Stimulated activated CD8-positive, alpha-beta memory T cell treated with anti-CD3 and anti-CD28 coated beads, Interleukin-4, amount 100 ng/mL, for 4 hours (primary cell): ENCODE measurements around the gene NFATC2.

Source experiments
- DNase-seq, 2 donors: peaks; one replicate each; pipeline ENCODE4 v3.0.0-alpha.2; 2020; ENCODE audit warnings: low read depth in 2 of 2, low spot score in 1 of 2

NFATC2 gene

DNA sequence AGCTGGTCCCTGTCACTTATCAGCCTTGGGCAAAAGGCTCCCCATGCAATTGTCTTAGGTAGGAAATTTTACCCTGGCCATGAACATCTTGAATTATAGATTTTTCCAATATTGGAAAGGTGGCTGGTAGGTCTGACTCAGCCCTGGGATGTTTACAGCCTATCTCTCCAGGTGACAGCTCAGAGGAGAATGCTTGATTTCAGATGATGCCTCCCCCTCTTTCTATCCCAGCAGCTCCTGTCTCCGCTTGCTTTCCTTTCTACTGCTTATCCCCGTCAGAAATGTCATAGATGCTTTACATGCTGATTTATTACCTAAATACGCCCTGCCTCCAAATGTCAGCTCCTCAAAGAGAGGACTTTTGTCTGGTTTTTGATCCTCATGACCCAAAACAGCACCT lies 109.6 kb downstream of the NFATC2 start:
- DNase-seq, result no peak

DNA sequence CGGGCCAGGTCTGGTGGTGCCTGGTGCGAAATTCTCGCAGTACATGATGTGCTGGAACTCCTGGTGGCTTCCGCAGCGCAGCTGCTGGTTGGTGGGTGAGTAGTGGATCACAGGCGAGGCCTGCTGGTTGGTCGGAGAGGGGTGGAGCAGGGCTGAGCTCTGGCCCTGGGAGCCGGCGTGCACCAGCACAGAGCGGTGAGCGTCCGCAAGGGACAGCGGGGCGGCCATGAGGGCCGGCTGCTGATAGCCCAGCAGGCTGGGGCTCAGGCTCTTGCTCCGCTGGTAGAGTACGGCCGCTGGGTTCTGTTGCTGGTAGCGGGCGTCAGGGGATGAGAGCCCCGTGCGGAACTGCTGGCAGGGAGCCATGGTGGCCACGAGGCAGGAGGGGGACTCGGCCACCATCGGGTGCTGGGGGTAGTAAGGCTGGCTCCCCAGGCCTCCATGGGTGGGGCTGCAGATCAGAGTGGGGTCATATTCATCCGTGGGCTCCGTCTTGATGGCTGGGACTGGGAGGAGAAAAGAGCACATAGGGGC lies 110.2 kb downstream of the NFATC2 start:
- no peak for DNase-seq

DNA sequence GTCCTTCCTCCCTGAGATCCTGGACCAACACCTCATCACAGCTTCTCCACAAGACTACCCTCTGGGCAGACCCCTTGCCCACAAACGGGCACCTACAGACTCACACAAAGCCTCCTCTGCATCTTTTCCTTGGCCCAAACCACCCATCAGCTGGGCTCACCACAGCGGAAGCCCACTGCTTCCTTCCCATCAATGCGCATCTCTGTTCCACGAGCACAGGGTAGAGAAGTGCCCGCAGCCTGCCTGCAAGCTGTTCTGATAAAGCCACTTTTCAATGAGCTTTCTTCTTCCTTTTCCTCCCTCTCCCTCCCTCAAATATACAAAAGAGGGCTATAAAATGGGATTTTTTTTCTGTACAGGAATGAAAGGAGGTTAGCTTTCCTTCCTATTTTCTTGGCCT lies 111.2 kb downstream of the NFATC2 start:
- DNase-seq, result no peak

DNA sequence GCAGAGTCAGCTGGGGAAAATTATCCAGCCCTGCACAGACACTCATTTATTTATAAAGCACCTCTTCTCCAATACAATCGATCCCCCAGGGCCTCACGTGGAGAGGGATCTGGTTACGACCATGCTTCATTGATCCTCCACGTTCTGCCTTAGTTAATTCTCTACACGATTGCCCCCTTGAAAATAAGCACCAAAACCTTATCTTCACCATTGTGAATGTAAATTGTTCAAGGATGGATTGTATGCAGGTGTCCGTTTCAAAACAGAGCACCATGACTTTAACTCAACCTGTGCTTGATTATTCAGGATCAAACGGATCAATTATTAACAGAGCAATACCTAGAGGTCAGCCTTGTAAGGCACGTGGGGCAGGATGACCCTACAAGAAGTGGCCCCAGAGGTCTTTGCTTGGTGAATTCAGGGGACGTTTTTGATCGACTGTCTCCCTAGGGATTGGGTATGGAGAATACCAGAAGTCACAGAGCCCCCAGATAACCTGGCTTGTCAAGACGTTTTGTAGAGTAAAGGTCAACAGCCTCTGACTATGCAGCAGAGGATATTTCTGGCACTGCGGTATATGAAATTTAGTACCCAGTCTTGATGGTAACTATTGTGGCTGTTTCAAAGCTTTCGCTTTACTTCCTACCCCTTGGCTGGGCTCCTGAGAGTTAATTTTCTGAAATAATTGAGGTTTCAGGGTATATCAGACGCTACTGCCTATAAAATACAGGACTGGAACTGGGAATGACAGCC lies 112.1 kb downstream of the NFATC2 start:
- DNase-seq, result no peak

- no peak for DNase-seq
Observed at GRCh38 chr20:51429696-51430095, 112.8 kb downstream of the NFATC2 start.

DNA sequence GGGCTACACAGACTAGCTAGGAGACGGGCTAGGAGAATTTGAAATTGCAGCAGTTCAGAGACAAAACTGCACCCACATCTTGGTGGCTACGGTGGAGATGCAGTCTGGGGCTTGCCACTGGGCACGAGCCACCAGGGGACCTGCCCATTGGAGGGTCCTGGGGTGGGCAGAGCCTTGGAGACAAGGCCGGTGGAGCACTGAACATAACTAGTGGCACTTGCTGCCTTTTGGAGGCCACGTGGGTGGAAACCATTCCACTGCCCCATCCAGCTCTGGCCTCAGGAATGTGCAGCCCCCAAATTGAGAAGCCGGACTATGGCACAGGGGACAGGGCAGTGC lies 113.4 kb downstream of the NFATC2 start:
- DNase-seq, result no peak

- DNase-seq, result no peak
Observed at GRCh38 chr20:51428401-51429143, 113.9 kb downstream of the NFATC2 start.

- DNase-seq, result no peak
Observed at GRCh38 chr20:51427651-51428291, 114.7 kb downstream of the NFATC2 start.

GRCh38 chr20:51426718-51427650 lies 115.5 kb downstream of the NFATC2 start:
- DNase-seq, result no peak

- no peak for DNase-seq
Observed at GRCh38 chr20:51425347-51426106, 117.0 kb downstream of the NFATC2 start.

DNA sequence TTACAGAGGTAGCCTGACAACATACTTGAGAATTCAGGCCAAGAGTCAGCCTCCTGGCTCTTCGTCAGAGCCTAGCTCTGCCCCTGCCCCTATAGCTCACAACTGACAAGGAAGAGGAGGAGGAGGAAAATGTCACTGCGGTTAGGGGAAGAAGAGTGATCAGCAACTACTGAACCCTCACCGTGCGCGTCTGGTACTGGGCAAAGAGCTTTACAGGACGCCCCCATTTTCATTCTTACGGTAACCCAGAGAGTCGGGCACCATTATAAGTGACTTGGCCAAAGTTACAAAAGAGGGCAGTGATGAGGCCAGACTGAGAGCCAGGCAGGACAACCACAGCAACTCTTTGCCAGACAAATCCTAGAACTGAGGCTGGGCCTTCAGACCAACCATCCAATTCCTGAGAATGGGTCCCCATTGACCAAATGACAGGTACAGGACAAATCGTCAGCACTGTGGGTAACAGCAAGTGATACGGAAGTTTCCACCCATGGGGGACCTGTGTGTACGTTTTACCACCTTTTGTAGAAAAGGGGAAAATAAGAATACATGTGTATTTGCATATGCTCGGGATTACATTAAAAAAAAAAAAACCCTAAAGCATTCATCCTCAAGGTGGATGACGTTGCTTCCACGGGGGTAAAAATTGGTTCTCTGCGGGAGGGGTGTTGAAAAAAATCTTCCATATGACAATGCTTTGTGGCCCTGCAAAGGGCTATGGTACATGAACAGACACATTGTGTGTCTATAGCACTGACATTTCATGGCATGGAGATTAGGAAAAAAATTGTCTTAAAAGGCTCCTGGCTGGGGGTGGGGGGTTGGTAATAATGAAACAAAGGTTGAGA lies 118.0 kb downstream of the NFATC2 start:
- DNase-seq, result no peak

DNA sequence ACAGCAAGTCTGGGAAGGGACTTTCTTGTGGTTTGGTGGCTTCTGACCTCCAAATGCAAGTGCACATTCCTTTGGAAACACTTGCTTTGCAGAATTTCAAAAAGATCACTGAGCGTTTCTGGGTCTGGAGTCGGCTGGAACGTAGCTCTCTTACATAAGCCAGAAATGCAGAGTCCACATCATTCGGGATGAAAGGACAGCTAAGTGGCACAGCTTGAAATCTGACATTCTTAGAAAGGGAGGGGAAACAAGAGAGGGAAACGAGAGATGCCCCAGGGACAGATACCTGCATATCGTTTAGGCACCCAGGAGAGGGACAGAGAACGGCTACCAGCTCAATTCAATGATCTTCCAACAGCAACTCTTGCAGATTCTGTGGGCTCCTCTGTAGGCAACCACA lies 118.7 kb downstream of the NFATC2 start:
- no peak for DNase-seq

DNA sequence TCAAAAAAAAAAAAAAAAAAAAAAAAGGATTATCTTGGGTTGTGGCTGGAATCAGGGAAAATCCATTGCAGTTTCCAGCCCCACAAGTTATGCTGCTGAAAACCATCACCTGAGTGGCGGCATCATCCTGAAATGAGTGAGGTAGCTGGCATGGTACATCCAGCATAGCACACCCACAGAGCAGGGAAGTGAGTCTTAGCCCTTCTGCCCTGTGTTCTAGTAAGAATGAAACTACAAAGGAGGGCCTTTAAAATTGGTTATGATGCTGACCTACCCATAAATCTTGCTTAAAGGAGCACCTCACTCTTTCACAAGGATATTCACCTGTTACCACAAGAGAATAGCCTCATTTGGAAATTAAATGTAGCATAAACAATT lies 119.2 kb downstream of the NFATC2 start:
- no peak for DNase-seq

GRCh38 chr20:51422514-51423289 lies 119.8 kb downstream of the NFATC2 start:
- DNase-seq, result no peak

DNA sequence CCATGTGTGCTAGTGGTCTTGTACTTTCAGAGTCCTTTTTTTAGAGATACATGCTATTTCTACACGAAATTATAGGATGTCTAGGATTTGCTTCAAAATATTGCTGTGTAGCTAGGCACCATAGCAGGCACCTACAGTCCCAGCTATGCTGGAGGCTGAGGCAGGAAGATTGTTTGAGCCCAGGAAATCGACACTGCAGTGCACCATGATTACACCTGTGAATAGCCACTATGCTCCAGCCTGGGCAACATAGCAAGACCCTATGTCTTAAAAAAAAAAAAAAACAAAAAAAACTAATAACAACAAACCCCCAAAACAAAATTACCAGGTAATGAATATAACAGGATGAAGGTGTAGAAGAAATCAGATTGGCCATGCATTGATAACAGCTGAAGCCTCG lies 121.7 kb downstream of the NFATC2 start:
- no peak for DNase-seq

DNA sequence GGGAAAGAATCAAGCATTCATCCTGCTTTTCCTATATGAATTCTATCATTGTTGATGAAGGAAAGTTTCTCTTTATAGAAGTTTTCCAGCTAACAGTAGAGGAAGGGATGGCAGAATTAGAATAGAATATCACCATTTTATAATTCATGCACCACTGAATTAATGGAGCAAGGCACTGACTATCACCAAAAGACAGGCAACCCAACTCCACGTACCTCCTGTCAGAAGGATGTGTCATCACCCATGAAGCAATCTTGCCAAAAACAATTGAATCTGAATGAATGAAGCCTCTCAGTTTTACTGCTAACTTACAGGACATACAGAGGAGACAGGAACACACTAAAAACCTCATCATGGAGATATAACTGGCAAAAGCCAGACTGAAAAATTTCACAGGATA lies 122.4 kb downstream of the NFATC2 start:
- DNase-seq, result no peak

GRCh38 chr20:51419646-51420045 lies 122.9 kb downstream of the NFATC2 start:
- no peak for DNase-seq

DNA sequence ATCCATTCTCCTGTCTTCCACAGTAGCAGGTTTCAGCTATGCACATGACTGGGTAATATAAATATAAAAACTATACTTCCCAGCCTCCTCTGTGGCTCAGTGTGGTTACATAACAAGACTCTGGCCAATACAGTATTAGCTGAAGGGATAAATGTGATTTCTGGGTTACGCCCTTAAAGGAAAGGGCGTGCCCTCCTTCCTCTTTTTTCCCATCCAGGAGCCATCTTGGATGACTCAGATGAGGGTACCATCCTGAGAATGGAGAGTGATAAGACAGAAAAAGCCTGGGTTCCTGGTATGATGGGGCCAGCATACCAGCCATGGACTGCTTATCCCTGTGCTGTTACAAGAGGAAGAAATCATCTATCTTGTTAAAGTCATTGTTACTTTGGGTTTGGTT lies 123.3 kb downstream of the NFATC2 start:
- no peak for DNase-seq

GRCh38 chr20:51418137-51418529 lies 124.4 kb downstream of the NFATC2 start:
- no peak for DNase-seq
